GM12874 (cell line): ENCODE measurements around the gene SYCP3.
A peak's percentile ranks its signal among the peaks of the same experiment; 100 is the strongest.

ENCODE experiments used
- CTCF ChIP-seq: IDR thresholded peaks from 2 replicates; pipeline ENCODE4 v1.5.1; 2011; ENCODE audit warnings: low read depth, mild to moderate bottlenecking, control low read depth, low read length, moderate library complexity; ENCODE audit not compliant: insufficient read depth

The SYCP3 gene

GRCh38 chr12:101780599-101780998 is 41.3 kb upstream of the SYCP3 start:
- no peak for TF ChIP-seq CTCF

- no peak for TF ChIP-seq CTCF
Observed at GRCh38 chr12:101779626-101780025, 40.4 kb upstream of the SYCP3 start.

- TF ChIP-seq CTCF, result no peak
Observed at GRCh38 chr12:101779200-101779599, 39.9 kb upstream of the SYCP3 start.

DNA sequence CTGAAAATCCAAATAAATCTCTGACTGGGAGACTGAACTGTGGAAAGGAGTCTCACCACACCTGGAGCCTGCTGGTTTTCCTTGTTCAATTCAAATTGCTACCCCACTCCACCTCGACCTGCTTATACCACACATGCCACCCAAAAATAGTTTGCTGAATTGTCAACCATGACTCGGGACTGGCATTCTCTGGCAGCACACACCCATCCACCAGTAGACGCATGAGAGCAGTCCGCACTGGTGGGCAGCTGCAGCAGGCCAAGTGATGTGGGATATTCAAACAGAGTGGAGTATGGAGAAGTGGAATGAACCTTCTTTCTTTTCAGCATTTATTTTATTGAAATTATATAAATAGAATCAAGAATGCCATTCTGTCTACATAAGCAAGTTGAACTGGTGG is 38.7 kb upstream of the SYCP3 start:
- no peak for TF ChIP-seq CTCF

DNA sequence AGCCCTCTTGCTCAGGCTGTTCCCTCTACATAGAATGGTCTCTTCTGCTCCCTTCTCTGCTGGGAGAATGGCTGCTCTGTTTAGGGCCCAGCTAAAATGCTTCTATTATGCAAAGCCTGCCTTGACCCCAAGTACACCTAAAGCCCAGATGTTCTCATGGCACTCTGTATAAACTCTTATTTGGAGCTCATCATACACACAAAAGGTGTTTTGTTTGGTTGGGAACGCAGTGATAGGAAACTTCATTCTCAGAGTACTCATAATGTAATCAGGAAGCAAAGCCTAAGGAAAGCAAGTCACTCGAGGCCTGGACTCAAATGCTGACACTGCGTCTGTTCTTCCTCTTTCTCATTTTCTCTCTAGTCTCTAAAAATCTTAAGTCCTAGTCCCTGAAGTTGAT is 38.2 kb upstream of the SYCP3 start:
- TF ChIP-seq CTCF, result no peak

GRCh38 chr12:101775816-101776215 is 36.6 kb upstream of the SYCP3 start:
- no peak for TF ChIP-seq CTCF

GRCh38 chr12:101773650-101774162 is 34.4 kb upstream of the SYCP3 start:
- peak; percentile 70 for TF ChIP-seq CTCF
